Pulmonary artery endothelial cell (primary cell): ENCODE data around the gene SRSF8. TPM values are rescaled to one million over a fixed set of nuclear protein-coding genes. Genes with fewer than 3 reads are reported as not detected.

Experiments used
- total RNA-seq: library from RNA; depleted of rRNA; stranded (reverse); fragments of >200 nt; gene quantifications from 2 replicates; pipeline ENCODE4 v1.2.3, GENCODE V29; 2014

SRSF8 gene
- total RNA-seq, 1 donor from 2014 or later, result 19.1 TPM

Other genes with a start within 250 kb of the SRSF8 start
- gene CWC15, start 93.4 kb upstream of the SRSF8 start, total RNA-seq, result 36.7 and 40.3 TPM in 2 replicates
- gene KDM4D, start 93.2 kb upstream of the SRSF8 start, total RNA-seq, result 0.21 and 0.73 TPM in 2 replicates
- not detected in 2 replicates for gene KDM4E, start 41.7 kb upstream of the SRSF8 start, total RNA-seq
- gene KDM4F, start 17.5 kb upstream of the SRSF8 start, total RNA-seq, result not detected in 2 replicates
- gene ENDOD1, start 22.9 kb downstream of the SRSF8 start, total RNA-seq, result 29.3 and 58.3 TPM in 2 replicates
- gene SESN3, start 164.3 kb downstream of the SRSF8 start, total RNA-seq, result 1.7 and 16.5 TPM in 2 replicates